ENCODE measurements around the gene UNK.

Gene UNK

DNA sequence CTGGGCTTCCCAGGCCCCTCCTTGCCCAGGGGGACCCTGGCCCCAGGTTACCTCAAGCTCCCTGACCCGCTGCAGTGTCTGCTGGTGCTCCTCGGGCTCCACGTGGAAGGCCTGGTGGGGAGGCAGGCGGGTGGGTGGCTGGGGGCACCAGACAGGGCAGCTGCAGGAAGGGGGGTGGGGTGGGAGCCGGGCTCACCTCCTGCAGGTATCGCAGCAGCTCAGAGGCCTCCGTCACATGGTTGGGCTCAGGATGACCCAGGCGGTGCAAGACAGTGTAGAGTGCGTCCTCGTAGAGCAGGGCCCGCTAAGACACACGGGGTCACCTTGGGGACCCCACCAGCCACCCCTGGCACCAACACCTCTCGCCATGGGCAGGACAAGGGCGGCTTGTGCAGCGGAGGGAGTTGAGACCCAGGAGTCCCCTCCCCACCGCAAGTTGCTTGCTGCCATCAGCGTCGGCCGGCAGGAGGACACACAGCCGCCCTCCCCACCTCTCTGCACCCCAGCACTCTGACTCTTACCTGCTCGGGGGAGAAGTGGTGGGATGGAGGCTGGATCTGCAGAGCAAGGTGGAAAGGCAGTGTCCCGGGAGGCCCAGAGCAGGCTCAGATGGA is 58.5 kb downstream of the UNK start:
- in situ Hi-C loops (cut with MboI; ENCODE audit: low sequenced_read_pairs, unreplicated experiment) = no loop called here
- TF ChIP-seq, protein P1, sequence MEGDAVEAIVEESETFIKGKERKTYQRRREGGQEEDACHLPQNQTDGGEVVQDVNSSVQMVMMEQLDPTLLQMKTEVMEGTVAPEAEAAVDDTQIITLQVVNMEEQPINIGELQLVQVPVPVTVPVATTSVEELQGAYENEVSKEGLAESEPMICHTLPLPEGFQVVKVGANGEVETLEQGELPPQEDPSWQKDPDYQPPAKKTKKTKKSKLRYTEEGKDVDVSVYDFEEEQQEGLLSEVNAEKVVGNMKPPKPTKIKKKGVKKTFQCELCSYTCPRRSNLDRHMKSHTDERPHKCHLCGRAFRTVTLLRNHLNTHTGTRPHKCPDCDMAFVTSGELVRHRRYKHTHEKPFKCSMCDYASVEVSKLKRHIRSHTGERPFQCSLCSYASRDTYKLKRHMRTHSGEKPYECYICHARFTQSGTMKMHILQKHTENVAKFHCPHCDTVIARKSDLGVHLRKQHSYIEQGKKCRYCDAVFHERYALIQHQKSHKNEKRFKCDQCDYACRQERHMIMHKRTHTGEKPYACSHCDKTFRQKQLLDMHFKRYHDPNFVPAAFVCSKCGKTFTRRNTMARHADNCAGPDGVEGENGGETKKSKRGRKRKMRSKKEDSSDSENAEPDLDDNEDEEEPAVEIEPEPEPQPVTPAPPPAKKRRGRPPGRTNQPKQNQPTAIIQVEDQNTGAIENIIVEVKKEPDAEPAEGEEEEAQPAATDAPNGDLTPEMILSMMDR (IDR thresholded peaks at IDR 0.05; ENCODE audit: borderline replicate concordance, control extremely low read depth, extremely low read depth, insufficient read depth, missing control alignments) = no peak
- no peak for DNase-seq (ENCODE audit: low spot score)

DNA sequence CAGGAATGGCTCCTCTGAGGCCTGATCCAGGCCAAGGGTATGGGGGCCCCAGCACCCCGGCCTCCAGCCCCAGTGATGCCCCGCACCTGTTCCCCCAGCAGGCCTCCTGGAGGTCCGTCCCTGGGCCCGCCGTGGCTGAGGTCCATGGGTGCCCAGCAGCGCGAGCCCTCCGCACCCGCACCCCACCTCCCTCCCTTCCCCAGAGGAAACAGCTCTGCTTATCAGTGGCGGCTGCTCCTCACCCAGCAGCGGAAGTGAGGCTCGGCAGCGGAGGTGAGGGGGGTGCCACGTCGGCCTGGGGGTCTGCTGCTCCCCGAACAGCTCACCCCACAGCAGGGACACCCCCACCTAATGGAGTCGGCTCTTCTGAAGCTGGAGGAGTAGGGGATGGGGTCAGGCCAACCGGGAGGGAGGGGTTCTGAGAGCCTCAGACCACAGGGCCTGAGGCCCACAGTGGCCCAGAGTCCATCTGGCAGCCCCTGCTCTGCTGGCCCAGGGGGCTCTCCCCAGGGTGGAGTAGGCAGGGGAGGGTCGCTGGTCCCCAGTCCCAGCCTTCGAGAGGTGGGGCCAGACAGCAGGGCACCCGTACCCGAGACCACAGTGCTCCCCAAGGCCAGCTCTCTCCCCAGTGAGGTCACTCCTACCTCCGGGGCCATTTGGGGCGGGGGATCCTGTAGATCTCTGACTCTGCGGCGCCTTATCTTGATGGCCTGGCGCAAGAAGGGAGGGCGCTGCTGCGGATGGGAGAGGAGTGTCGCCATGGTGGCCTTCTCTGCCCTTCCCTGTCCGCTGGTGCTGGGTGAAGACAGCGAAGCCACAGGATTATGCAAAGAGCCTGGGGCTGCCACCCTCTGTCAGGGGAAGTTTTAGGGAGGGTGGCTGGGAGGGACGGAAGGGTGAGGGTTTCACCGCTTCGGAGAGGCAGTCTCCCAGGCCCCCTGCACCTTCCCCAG is 59.2 kb downstream of the UNK start, which contains the start of gene UNC13D:
Gene UNC13D (minus strand): TSS at position 828 of the 953 bp plus-strand sequence. CDS start 67 bp downstream, at position 761.
- in situ Hi-C loops (cut with MboI; ENCODE audit: low sequenced_read_pairs, unreplicated experiment) = no loop called here

DNA sequence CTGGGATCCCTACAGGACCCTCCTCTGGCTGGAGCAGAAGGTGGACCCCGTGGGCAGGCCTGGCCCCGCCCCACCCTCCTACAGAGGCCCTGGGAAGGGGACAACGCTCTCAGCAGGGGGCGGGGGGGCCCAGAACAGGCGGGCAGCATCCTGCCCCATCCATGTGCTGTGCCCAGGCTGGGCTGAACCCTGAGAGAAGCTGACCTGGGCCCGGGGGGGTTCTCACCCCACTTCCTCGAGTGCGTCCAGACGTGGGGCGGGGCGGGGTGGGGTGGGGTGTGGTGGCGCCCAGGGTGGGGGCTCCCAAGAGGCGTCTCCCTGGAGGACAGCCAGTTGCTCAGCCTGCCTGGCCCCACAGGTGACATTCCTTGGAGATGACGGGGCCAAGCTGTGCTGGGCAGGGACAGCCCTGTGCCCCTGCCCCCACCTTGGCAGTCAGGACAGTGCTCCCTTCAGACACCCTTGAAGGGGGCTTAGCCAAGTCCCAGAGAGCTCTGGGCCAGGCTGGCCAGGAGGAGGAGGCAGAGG is 60.0 kb downstream of the UNK start:
- no peak for DNase-seq (ENCODE audit: low spot score)
- TF ChIP-seq, protein P1 (IDR thresholded peaks at IDR 0.05; ENCODE audit: borderline replicate concordance, control extremely low read depth, extremely low read depth, insufficient read depth, missing control alignments) = no peak

More for the DNA sequence above, 59.2 kb downstream of the UNK start, which contains the start of gene UNC13D:
- TF ChIP-seq, protein P1 (IDR thresholded peaks at IDR 0.05; ENCODE audit: borderline replicate concordance, control extremely low read depth, extremely low read depth, insufficient read depth, missing control alignments) = no peak
- peak; percentile 82 for DNase-seq (ENCODE audit: low spot score)

DNA sequence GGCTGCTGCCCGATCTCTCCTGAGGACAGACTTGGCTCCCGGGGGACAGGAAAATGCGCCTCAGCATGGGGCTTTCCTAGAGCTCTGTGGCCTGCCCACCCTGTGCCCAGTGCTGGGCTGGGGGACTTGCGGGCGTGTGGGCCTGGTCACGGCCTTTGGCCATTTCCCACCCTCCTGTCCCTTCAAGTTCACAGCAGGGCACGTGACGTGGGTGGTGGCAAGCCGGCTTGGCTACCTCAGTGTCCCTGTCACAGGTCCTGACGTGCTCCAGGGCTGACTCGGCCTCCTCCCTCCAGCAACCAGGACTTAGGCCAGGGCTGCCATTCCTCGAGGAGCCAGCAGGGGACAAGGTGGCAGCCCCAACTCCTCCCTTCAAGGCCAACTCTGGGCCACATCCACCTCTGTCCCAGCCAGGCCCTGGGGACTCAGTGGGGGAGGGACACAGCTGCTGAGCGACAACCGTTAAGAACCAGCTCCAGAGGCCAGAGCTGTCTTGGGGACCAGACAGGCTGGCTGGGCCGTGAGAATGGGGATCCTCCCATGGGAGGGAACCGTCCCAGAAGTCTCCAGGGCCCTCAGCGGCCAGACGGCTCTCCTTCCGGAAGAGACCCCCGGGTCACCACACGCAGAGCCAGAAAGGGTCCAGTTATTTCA is 60.6 kb downstream of the UNK start:
- in situ Hi-C loops (cut with MboI; ENCODE audit: low sequenced_read_pairs, unreplicated experiment) = no loop called here
- peak; percentile 92 for DNase-seq (ENCODE audit: low spot score)
- TF ChIP-seq, protein P1 (IDR thresholded peaks at IDR 0.05; ENCODE audit: borderline replicate concordance, control extremely low read depth, extremely low read depth, insufficient read depth, missing control alignments) = peak; percentile 59

More for the DNA sequence above, 60.0 kb downstream of the UNK start:
- in situ Hi-C loops (cut with MboI; ENCODE audit: low sequenced_read_pairs, unreplicated experiment) = no loop called here

DNA sequence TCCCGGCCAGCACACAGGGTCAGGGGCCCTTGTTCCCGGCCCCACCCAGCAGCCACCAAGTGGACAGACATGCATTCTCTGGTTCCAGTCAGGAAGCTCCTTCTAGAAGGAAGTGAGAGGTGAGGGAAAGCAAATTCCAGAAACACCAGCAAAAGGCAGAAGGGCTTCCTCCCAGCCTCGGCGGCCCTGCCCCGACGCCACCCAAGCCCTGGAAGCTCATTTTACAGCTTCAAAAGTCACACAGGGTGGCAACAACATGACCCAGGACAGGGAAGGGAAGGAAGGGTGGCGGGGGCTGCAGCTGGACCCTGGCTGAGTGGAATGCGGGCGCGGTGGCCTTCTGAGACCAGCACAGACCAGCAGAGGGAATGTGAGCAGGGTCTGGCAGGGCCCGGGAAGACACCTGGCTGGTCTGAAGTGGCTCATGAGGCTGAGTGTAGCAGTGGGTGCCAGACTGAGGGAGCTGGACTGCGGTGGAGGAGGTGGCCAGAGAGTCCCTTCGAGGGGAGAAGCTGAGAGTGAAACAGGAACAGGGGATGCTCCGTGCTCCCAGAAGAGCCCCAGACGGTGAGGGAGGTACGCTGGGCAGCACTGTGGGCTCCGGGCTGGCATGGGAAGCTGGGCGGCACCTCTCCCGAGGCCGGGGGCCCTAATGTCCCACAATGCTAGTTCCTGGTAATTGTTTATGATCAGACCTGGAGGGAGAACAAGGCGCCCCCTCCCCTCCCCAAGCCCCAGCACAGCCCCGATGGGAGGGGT is 61.5 kb downstream of the UNK start:
- TF ChIP-seq, protein P1 (IDR thresholded peaks at IDR 0.05; ENCODE audit: borderline replicate concordance, control extremely low read depth, extremely low read depth, insufficient read depth, missing control alignments) = no peak
- in situ Hi-C loops (cut with MboI; ENCODE audit: low sequenced_read_pairs, unreplicated experiment) = no loop called here
- DNase-seq (ENCODE audit: low spot score) = no peak

Data from GM13976 (cell line).